ENCODE measurements around the gene MAP3K9.

The MAP3K9 gene

GRCh38 chr14:70822530-70823185 lies 13.3 kb upstream of the MAP3K9 start:
- H3K4me3 ChIP-seq (ENCODE audit: control insufficient read depth, low read depth, low read length) = peak overlapping the region; percentile 84
- no peak for TF ChIP-seq CTCF (IDR thresholded peaks at IDR 0.05; ENCODE audit: control insufficient read depth, insufficient read depth, low read depth, low read length, missing control alignments)
- no peak for DNase-seq (ENCODE audit: low read depth)

DNA sequence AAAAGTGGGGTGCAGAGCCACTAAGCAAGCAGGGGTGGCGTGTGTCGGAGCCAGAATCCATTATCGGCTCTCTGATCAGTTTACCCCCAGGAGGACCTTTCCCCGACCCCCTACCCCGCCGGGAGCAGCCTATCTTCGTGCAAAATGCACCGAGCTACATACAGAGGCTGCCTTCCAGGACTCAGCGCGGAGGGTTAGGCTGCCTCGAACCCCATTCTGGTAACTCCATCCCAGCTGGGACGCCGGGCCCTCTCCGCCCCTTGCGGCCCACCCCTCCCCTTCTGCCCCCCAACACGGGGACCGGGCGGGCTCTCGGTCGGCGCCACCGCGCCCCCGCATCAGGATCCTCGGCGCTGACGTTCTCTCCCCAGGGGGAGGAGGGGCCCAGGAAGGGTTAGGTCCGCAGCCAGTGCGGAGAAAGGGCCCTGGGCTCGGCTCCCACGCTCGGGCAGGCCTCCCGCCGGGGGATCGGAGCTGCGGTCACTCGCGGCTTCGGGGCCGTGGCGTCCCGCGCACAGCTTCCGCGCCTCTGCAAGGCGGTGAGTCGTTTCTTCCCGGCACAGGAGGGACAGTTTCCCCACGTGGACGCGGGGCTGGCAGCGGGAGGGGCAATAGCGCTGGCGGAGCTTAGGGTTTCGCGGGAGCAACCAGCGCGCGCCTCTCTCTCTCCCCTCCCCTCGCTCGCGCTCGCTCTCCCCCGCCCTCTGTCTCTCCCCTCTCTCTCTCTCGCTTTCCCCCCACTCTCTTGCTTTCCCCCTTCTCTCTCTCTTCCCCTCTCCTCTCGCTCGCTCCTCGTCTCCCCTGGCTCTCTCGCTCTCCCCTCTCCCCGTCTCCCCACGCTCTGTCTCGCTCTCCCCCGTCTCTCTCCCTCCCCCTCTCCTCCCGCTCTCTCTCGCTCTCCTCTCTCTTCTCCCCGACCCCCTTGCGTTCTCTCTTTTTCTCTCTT lies 12.5 kb upstream of the MAP3K9 start:
- DNase-seq (ENCODE audit: low read depth) = peak; percentile 13
- H3K4me3 ChIP-seq (ENCODE audit: control insufficient read depth, low read depth, low read length) = peak overlapping the region; percentile 84
- no peak for TF ChIP-seq CTCF (IDR thresholded peaks at IDR 0.05; ENCODE audit: control insufficient read depth, insufficient read depth, low read depth, low read length, missing control alignments)

GRCh38 chr14:70816525-70816924 lies 7.2 kb upstream of the MAP3K9 start:
- TF ChIP-seq CTCF (IDR thresholded peaks at IDR 0.05; ENCODE audit: control insufficient read depth, insufficient read depth, low read depth, low read length, missing control alignments) = no peak
- no peak for DNase-seq (ENCODE audit: low read depth)
- no peak overlapping the region for H3K4me3 ChIP-seq (ENCODE audit: control insufficient read depth, low read depth, low read length)

- TF ChIP-seq CTCF (IDR thresholded peaks at IDR 0.05; ENCODE audit: control insufficient read depth, insufficient read depth, low read depth, low read length, missing control alignments) = no peak
- no peak overlapping the region for H3K4me3 ChIP-seq (ENCODE audit: control insufficient read depth, low read depth, low read length)
- DNase-seq (ENCODE audit: low read depth) = no peak
Observed at GRCh38 chr14:70814466-70814865, 5.2 kb upstream of the MAP3K9 start.

GRCh38 chr14:70812124-70812818 lies 3.0 kb upstream of the MAP3K9 start:
- no peak for TF ChIP-seq CTCF (IDR thresholded peaks at IDR 0.05; ENCODE audit: control insufficient read depth, insufficient read depth, low read depth, low read length, missing control alignments)
- no peak for DNase-seq (ENCODE audit: low read depth)
- H3K4me3 ChIP-seq (ENCODE audit: control insufficient read depth, low read depth, low read length) = no peak overlapping the region

- TF ChIP-seq CTCF (IDR thresholded peaks at IDR 0.05; ENCODE audit: control insufficient read depth, insufficient read depth, low read depth, low read length, missing control alignments) = no peak
- H3K4me3 ChIP-seq (ENCODE audit: control insufficient read depth, low read depth, low read length) = no peak overlapping the region
- DNase-seq (ENCODE audit: low read depth) = no peak
Observed at GRCh38 chr14:70811578-70811977, 2.3 kb upstream of the MAP3K9 start.
